ENCODE measurements around the gene RGS11.

DNA sequence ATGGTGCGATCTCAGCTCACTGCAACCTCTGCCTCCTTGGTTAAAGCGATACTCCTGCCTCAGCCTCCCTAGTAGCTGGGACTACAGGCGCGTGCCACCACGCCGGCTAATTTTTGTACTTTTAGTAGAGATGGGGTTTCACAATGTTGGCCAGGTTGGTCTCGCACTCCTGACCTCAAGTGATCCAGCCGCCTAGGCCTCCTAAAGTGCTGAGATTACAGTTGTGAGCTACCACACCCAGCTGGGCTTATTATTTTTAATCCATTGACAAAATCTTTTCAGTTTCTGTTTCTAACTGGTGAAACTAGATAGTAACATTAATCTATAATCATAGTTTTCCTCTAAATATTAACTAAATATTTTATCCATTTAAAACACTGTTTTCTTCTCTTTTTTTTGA is 35.2 kb downstream of the RGS11 start:
- TF ChIP-seq, protein P1, sequence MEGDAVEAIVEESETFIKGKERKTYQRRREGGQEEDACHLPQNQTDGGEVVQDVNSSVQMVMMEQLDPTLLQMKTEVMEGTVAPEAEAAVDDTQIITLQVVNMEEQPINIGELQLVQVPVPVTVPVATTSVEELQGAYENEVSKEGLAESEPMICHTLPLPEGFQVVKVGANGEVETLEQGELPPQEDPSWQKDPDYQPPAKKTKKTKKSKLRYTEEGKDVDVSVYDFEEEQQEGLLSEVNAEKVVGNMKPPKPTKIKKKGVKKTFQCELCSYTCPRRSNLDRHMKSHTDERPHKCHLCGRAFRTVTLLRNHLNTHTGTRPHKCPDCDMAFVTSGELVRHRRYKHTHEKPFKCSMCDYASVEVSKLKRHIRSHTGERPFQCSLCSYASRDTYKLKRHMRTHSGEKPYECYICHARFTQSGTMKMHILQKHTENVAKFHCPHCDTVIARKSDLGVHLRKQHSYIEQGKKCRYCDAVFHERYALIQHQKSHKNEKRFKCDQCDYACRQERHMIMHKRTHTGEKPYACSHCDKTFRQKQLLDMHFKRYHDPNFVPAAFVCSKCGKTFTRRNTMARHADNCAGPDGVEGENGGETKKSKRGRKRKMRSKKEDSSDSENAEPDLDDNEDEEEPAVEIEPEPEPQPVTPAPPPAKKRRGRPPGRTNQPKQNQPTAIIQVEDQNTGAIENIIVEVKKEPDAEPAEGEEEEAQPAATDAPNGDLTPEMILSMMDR (IDR thresholded peaks at IDR 0.05) = no peak
- no peak for TF ChIP-seq POLR2AphosphoS5 (IDR thresholded peaks at IDR 0.05; ENCODE audit: low read depth, low read length)
- TF ChIP-seq, protein P2, sequence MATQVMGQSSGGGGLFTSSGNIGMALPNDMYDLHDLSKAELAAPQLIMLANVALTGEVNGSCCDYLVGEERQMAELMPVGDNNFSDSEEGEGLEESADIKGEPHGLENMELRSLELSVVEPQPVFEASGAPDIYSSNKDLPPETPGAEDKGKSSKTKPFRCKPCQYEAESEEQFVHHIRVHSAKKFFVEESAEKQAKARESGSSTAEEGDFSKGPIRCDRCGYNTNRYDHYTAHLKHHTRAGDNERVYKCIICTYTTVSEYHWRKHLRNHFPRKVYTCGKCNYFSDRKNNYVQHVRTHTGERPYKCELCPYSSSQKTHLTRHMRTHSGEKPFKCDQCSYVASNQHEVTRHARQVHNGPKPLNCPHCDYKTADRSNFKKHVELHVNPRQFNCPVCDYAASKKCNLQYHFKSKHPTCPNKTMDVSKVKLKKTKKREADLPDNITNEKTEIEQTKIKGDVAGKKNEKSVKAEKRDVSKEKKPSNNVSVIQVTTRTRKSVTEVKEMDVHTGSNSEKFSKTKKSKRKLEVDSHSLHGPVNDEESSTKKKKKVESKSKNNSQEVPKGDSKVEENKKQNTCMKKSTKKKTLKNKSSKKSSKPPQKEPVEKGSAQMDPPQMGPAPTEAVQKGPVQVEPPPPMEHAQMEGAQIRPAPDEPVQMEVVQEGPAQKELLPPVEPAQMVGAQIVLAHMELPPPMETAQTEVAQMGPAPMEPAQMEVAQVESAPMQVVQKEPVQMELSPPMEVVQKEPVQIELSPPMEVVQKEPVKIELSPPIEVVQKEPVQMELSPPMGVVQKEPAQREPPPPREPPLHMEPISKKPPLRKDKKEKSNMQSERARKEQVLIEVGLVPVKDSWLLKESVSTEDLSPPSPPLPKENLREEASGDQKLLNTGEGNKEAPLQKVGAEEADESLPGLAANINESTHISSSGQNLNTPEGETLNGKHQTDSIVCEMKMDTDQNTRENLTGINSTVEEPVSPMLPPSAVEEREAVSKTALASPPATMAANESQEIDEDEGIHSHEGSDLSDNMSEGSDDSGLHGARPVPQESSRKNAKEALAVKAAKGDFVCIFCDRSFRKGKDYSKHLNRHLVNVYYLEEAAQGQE (IDR thresholded peaks at IDR 0.05; ENCODE audit: insufficient read depth in 1 of 2, low read depth in 2 of 2, low read length in 1 of 2) = no peak
- TF ChIP-seq SIN3A (IDR thresholded peaks at IDR 0.05; ENCODE audit: borderline replicate concordance, insufficient read depth, low read depth, low read length) = no peak
- TF ChIP-seq TCF7L2 (IDR thresholded peaks at IDR 0.05; ENCODE audit: low read depth, low read length) = no peak

Measured in Panc1 (cell line).